NCI-H146 treated with DMSO at 0.1 percent for 48 hours (cell line): Measurements from ENCODE around the gene MYO6.

ENCODE experiments used
- DNase-seq: peaks from one replicate; lab custom pipeline; 2025; ENCODE audit not compliant: unreplicated experiment; lab: John Stamatoyannopoulos, UW

Gene MYO6

DNA sequence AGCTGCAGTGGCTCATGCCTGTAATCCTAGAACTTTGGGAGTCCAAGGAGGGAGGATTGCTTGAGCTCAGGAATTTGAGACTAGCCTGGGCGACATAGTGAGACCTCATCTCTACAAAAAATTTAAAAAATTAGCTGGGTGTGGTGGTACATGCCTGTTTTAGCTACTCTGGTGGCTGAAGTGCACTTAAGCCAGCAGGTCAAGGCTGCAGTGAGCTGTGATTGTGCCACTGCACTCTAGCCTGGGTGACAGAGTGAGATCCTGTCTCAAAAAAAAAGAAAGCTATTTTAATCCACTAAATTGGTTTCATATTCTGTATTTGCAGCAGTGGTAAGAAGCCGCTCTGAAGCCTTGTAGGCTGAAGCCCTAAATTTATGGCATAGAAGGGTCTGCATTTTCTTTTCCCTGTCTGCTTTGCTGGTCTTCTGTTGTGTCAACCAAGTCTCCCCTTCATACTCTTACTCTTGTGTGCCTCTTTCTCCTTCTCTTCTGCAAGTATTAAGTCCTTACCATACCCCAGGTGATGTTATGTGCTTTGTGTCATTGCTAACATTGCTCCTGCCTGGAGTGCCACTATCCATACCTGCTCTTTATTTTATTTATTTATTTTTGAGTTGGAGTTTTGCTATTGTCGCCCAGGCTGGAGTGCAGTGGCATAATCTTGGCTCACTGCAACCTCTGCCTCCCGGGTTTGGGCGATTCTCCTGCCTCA is 70.9 kb downstream of the MYO6 start:
- DNase-seq: no peak

DNA sequence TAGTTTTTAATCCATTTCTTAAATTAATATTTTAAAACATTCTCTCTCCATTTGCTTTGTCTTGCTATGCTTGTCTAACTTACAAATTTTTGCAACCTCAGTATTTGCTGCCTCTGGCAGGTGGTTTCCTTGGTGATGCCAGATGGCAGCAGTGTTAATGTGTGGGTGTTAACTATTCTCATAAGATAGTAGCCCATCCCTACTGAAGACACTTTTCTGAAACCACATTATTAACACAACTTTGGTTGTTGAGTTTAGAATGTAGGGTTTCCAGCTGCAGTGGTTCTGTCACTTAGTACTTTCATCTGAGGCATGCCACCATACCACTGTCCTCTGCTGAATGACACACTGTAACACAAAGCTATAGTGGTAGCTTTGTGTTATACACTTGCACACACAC is 75.1 kb downstream of the MYO6 start:
- no peak for DNase-seq

DNA sequence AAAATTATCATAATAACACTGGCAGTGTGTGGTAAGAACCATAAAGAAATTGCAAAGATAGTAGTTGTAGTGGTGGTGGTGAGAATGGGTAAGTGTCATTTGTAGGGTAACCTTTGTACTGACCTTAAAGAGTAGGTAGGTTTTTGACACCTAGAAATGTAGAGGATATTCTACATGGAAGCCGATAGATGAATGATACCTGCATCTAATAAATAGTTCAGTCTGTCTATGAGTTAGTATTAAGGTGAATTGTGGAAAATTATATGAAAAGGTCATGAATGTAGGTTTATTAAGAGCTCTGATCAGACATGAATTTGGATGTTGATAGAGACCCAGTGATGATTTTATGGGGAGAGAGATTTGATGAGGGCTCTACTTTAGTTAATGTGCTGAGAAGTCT is 78.1 kb downstream of the MYO6 start:
- DNase-seq: no peak

DNA sequence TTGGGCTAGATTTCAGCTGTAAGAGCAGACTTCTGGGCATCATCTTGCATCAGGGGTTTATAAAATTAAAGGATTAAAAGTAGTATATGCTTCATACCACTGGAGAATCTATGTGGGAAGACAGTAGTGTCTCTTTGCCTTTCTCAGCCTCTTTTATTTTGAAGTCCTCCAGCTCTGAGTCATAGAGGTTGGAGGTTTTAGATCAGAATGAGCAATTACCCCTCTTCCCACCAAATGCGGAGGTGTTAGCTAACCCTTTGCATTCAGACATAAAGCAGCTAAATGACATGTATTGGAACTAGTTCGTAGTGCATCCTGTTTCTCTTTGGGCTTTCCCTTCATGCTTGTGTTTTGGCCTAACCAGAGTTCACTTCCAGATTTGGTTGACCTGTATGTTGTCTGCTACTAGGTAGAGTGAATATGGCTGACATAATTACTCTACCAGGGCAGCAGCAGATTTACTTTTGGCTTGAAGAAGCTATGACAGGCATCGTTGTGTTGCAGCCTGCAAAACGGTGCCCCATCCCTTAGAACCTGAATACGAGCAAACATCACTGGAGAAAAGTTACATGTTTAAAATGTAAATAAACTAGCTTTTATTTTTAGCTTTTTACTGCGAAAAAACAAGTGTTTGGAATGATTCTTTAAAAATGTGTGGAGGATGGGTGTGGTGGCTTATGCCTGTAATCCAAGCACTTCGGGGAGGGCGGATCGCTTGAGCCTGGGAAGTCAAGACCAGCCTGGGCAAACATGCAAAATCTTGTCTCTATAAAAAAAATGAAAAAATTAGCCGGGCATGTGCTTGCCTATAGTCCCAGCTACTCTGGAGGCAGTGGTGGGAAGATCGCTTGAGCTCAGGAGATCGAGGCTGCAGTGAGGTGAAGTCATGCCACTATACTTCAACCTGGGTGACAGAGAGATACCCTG is 82.2 kb downstream of the MYO6 start:
- DNase-seq: no peak

DNA sequence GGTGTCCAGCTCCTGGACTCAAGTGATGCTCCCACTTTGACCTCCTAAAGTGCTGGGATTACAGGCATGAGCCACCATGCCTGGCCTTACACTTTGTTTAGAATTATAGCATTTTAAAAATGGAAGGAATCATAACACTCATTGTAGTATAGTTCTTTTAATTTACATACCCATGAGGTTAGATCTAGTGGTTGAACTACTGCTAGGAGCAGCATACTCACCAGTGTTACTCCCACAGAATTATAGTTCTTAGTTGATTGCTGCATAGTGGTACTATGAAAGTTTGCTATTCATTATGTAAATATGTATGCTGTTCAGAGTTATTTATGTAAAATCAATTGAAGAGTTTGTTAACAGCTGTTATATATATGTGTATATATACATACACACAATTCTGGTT is 85.4 kb downstream of the MYO6 start:
- DNase-seq: no peak

DNA sequence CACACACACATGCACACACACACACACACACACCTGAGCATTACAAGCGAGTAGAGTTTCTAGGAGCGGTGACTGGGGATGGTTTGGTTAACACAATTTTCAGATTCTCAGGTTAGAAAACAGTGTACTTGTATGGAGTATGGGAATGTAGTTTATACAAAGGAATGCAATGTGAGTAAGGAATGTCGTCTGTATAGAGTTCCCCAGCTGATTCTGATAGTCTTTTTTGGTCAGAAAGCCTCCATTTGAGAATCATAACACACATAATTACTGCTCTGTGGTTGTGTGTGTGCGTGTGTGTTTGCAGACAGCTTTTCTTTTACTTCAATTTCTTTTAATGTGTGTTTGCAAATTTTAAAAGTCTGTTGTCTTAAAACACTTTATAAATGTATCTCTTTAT is 93.2 kb downstream of the MYO6 start:
- no peak for DNase-seq

DNA sequence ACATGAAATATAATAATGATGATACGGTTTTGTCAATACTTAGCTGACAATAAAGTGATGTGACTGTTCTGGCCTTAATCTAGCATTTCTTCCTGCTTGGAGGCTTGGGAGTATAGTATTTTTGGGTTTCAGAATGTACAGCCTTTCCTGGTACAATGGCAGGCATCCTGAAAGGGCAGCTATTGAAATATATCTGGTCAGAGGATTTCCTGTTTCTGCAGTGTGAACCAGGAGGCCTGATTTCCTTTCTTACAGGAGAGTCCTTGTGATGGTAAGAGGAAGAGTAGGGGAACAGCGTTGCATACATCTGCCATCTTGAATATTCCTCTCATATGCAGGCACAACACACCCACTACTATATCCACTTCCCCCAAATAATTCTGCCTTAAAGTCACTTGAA is 93.7 kb downstream of the MYO6 start:
- DNase-seq: no peak

DNA sequence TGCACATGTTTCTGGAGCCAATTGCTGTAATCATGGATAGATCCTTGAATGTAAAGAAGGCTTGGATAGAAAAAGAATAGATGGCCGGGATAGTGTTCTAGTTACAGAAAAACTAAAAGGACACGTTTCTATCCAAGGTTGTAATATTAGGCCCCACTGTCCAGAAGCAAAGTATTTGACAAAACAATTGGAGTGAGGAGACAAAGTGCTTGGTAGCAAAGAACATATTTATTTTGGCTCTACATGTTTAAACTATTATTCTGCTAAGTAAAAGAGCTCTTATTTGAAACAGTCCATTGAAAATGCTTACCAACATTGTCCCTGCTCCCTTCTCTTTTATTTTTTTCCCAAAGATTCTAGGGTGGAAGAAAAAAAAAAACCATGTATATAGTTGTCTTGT is 94.4 kb downstream of the MYO6 start:
- no peak for DNase-seq

DNA sequence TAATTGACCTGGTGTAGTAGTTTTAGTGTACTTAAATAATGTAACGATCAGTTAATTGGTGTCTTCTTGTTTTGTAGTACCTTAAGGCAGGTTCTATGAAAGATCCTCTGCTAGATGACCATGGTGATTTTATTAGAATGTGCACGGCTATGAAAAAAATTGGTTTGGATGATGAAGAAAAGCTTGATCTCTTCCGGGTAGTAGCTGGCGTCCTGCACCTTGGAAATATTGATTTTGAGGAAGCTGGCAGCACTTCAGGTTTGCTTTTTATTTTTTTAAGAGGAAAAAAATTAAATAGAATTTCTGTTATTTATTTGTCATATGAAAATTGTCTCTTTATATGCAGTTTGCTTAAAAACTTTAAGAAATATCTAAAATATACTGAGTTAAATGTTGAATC is 99.2 kb downstream of the MYO6 start:
- DNase-seq: no peak

DNA sequence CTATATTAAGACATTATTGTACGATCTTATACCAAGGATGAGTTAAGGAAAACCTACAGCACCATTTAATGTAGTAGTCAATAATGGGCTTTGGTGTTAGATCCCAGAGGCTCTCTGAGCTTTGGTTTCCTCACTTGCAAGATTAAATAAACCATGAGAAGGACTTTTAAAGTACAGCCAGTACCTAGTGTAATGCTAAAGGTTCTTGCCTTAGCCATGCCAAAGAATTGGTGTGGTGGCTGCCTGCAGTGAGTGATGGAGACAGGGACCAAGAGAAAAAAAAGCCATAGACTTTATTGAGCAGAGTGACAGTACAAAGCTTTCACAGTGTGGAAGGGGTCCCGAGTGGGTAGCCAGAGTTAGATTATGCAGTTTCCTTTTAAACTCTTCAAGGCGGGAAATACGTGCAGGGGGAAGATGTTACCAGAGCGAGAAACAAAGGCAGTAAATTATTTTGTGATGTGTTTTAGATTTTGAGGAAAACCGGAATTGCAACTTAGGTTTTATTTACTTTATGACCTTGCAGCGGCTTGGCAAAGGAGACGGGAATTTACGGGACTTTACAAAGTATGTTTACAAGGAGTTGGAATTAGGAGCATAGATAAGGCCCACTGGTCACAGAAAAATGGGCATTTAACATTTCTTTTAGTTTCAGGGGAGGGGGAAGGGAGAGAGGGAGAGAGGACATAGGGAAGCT is 100.4 kb downstream of the MYO6 start:
- no peak for DNase-seq

DNA sequence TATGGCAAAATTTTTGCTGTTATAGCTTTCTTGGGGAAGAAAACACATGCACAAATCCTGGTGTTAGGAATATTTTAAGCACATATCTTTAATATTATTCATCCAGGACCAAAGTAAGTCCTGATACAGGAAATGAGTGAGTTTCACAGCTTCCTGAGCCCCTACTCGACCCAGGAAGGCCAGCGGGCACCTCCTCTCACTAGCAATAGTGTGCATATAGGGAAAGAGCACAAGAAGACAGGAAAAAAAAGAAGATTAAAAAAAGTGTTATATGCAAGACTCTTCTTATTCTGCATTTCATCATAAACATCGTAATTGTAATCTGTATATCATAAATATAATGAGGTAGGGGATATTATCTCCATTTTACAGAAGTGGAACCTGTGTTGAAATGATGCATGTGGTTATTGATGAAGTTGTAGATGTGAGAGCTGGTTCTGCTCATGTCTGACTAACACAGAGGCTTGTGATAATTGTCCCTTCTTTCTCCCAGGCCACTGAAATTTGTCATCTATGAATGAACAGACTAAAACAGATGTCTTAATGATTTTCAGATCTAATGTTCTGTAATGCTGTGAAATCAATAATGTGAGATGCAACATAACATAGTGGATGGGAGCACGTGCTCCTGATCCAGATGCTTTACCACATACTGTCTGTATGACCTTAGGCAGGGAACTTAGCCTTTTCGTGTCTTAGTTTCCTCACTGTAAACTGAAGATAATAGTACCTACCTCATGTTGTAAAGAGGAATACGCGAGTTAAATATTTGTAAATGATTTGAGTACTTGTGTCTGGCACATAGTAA is 101.2 kb downstream of the MYO6 start:
- no peak for DNase-seq

DNA sequence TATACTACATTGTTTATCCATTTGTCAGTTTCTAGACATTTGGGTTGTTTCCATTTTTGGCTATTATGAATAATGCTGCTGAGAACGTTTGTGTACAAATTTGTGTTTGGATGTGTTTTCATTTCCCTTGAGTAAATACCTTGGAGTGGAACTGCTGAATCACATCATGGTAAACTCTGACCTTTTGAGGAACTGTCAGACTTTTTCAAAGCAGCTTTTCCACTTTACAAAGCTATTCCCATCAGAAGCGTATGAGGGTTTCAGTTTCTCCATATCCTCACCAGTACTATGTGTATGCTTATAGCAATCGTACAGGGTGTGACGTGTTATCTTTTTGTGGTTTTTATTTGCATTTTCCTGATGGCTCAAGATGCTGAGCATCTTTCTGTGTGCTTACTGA is 103.7 kb downstream of the MYO6 start:
- DNase-seq: no peak

DNA sequence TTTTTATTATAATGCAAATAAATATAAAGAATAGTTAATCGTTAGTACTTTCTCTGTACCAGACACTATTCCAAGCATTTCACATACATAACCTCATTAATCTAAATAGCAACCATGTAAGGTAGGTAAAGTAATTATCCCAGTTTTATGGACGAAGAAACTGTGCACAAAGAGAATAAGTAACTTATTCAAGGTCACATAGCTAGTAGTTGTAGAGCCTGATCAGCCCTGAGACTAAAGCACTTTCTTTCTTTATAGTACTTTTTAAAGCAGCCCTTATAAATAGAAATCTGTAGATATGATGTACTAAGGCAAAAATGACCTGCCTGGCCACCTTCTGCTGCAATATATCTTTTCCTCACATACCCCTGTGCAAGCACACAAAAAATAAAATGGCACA is 104.8 kb downstream of the MYO6 start:
- no peak for DNase-seq

DNA sequence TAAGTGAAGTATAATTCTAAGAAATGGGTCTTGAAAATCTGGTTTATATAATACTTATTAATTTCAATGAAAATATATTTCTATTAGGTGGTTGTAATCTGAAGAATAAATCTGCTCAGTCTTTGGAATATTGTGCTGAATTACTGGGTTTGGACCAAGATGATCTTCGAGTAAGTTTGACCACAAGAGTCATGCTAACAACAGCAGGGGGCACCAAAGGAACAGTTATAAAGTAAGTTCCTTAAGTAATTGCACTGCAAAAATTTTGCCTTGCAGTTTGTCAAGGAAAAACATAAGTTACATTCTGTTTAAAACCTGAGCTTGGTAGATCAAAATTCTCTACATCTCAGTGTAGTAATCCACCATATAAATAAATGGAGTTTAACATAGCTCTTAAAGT is 106.0 kb downstream of the MYO6 start:
- peak; percentile 10 for DNase-seq

DNA sequence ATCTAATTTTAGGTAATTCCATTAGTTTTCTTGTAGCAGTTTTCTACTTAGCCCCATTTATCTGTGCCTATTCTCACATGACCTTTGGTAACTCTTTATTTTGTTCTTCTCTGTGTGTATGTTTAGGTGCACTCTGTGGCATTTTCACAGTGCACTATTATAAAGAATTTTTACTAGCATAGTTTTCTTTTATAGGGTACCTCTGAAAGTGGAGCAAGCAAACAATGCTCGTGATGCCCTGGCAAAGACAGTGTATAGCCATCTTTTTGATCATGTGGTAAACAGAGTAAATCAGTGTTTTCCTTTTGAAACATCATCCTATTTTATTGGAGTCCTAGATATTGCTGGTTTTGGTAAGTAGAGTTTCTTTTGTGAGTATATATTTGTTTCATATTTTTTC is 107.9 kb downstream of the MYO6 start:
- no peak for DNase-seq

DNA sequence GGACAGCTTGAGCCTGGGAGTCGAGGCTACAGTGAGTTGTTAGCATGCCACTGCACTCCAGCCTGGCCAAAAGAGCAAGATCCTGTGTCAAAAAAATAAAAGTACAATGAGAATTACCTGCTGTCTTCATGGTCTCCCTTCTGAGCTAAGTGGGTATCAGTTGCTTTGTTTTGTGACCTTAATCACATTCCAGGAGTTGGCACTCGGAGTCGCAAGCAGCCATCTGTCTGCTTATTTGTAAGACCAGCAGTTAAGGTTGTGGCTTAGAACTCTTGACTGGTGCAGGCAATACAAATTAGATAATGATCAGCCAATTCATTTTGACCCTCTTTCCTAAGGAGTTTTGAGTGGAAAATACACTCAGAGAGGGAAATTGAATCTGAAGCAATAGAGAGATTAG is 114.0 kb downstream of the MYO6 start:
- no peak for DNase-seq

DNA sequence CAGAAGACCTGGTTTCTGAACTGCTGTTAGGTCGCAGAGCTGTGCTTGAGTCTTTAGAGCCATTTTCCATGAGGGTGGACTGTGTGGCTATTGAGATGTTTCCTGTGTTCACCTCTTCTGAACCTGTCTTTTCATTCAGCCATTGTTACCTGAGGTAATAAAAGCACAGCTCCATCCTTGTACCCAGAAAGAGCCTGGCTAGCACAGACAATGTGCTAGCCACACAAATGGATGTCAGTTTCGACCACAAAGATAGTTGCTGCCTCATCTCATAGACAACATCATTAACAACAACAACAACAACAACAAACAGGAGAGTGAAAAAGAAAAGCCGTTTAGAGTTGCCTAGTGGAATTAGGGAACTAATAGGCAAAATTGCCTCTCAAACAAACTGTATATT is 114.7 kb downstream of the MYO6 start:
- DNase-seq: no peak

DNA sequence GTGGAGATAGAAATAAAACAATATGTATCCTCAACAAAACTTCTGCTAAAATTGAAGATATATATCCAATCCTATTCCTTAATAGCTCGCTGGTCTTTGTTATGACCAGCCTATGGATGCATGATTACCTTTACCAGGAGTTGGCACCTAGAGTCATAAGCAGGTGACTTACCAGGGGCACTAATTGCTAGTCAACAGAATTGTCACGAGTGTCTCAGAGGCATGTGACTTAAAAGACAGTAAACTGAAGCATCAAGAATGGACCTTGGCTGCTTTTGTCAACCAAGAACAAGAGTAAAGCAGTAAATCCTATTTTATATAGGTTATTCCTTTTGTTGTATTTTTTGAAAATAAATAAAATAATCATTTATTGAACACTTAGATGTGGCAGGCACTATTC is 115.4 kb downstream of the MYO6 start:
- no peak for DNase-seq

DNA sequence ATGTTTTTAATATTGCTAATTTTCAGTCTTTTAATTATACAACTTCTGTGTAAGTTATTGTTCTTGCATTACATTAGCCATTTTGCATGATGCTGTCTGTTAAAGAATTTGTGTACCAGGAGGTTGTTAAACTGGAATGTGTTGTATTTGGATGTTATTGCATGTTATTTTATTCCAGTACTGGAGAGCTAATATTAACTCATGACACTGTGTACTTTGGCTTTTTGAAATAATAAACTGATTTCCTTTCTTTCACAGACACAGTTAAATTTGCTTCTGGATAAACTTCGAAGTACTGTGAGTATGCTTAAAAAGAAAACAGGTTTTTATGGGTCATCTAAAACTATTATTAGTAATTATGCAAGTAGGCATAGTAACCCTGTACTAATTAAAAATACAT is 121.3 kb downstream of the MYO6 start:
- no peak for DNase-seq

DNA sequence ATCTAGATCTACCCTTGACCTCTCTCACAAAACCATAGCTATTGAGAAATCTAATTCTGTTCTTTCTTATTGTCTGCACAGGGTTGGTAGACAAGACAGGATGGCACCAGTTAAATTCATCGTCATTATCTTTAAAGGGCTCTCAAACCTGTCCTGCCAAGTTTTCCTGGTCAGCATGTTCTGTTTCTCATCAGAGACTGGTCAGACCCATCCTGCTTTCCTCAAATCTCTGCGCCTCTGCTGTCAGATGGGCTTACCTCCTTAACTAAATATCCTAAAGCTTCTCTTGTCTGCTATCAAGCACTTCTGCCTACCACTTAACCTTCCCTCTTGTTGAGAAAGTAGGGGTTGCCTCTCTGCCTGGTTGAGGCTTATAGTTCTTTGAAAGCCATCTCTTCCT is 125.2 kb downstream of the MYO6 start:
- no peak for DNase-seq

DNA sequence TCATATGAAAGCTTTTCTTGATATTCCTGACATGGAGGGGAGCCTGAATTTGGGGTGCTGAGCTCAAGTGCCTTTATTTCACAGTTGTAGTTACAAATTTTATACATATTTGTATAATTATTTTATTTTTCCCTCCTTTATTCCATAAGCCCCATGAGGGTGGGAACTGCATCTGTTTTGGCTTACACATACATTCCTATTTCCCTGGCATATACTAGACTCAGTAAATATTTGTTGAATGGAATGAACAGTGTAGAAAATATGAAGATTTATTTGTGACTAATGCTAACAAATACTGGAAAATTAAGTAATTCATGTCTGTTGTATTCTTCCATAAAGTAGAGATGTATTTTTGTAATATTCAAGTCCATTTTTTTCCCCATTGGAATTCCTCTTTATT is 127.1 kb downstream of the MYO6 start:
- DNase-seq: no peak
